MM.1S (cell line): ENCODE measurements around the gene TBC1D8.

Source experiments
- DNase-seq: peaks from one replicate; pipeline ENCODE4 v3.0.0-alpha.2; 2015
- H2AFZ ChIP-seq: fragments of 300-600 bp; sonication (generic); 2 replicates; pipeline ENCODE4 v1.6.0; 2016; ENCODE audit warnings: antibody characterized with exemption, low read length
- H3F3A ChIP-seq: fragments of 300-600 bp; sonication (generic); 2 replicates; pipeline ENCODE4 v1.6.1; 2016; ENCODE audit warnings: mild to moderate bottlenecking, antibody characterized with exemption, low read length, moderate library complexity, mixed read lengths; ENCODE audit not compliant: insufficient read depth
- H3K27ac ChIP-seq: fragments of 300-600 bp; sonication (generic); 2 replicates; pipeline ENCODE4 v1.5.1; 2016; ENCODE audit warnings: mild to moderate bottlenecking, low read length
- H3K27me3 ChIP-seq: fragments of 300-600 bp; sonication (generic); replicated peaks from 2 replicates; pipeline ENCODE4 v1.6.0; 2016; ENCODE audit warnings: low read length; ENCODE audit not compliant: insufficient read depth
- H3K36me3 ChIP-seq: fragments of 300-600 bp; sonication (generic); replicated peaks from 2 replicates; pipeline ENCODE4 v1.6.1; 2016; ENCODE audit warnings: mild to moderate bottlenecking, low read length, mixed read lengths; ENCODE audit not compliant: insufficient read depth
- H3K4me1 ChIP-seq: fragments of 300-600 bp; sonication (generic); 2 replicates; pipeline ENCODE4 v1.6.1; 2016; ENCODE audit warnings: low read length, mixed read lengths
- H3K4me2 ChIP-seq: fragments of 300-600 bp; sonication (generic); 2 replicates; pipeline ENCODE4 v1.6.0; 2016; ENCODE audit warnings: low read depth, low read length
- H3K4me3 ChIP-seq: fragments of 300-600 bp; sonication (generic); 2 replicates; pipeline ENCODE4 v1.5.1; 2016; ENCODE audit warnings: low read length, mixed read lengths
- H3K79me2 ChIP-seq: fragments of 300-600 bp; sonication (generic); 2 replicates; pipeline ENCODE4 v1.6.1; 2016; ENCODE audit warnings: mixed run types, low read length, mixed read lengths
- H3K9ac ChIP-seq: fragments of 300-600 bp; sonication (generic); 2 replicates; pipeline ENCODE4 v1.6.1; 2016; ENCODE audit warnings: low read length, mixed read lengths
- H3K9me2 ChIP-seq: fragments of 300-600 bp; sonication (generic); replicated peaks from 2 replicates; pipeline ENCODE4 v1.6.1; 2016; ENCODE audit warnings: mild to moderate bottlenecking, low read length, mixed read lengths; ENCODE audit not compliant: insufficient read depth
- H3K9me3 ChIP-seq: fragments of 300-600 bp; sonication (generic); replicated peaks from 2 replicates; pipeline ENCODE4 v1.6.1; 2016; ENCODE audit warnings: mild to moderate bottlenecking, low read length, mixed read lengths; ENCODE audit not compliant: insufficient read depth
- H4K20me1 ChIP-seq: fragments of 300-600 bp; sonication (generic); 2 replicates; pipeline ENCODE4 v1.6.1; 2016; ENCODE audit warnings: mild to moderate bottlenecking, low read length, moderate library complexity, mixed read lengths; ENCODE audit not compliant: insufficient read depth
- EZH2 ChIP-seq: fragments of 300-600 bp; sonication (generic); optimal IDR thresholded peaks from 2 replicates; pipeline ENCODE3; 2017; ENCODE audit warnings: low read depth, mild to moderate bottlenecking, antibody characterized with exemption, low read length, mixed read lengths
- EZH2phosphoT487 ChIP-seq: fragments of 300-600 bp; sonication (generic); IDR thresholded peaks from 2 replicates; pipeline ENCODE4 v1.6.1; 2018; ENCODE audit warnings: antibody characterized with exemption, low read length
- TF ChIP-seq, protein P1 (sequence below): fragments of 300-600 bp; sonication (generic); IDR thresholded peaks from 2 replicates; pipeline ENCODE4 v1.5.1; 2016; ENCODE audit warnings: antibody characterized with exemption, low read length, mixed read lengths

The TBC1D8 gene

DNA sequence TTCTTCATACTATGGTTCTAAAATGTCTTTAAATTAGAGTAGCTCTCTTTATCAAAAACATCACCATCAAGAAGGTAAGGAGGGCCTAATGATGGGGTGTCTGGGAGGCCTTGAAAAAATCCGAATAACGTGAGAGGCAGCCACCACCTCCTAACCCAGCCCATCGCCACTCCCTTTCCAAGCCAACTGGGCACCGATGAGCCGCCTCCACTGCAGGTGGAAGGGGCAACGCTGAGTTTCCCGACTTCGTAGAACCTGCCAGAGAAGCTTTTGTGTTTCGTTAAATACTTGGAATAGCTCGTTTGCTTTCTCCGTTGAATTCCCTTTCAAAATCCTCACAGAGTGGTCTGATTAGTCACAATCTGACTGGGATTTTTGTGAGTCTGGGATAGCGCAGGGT is 171.1 kb downstream of the TBC1D8 start:
- no peak overlapping the region for H3K4me2 ChIP-seq
- no peaks in the 10 kb centered on the region for H4K20me1 ChIP-seq
- H3K27me3 ChIP-seq: no peaks in the 10 kb centered on the region
- no peaks in the 10 kb centered on the region for H3F3A ChIP-seq
- H3K4me3 ChIP-seq: no peak overlapping the region
- no peak overlapping the region for H3K9ac ChIP-seq
- H3K36me3 ChIP-seq: no peaks in the 10 kb centered on the region
- H2AFZ ChIP-seq: no peak overlapping the region
- H3K4me1 ChIP-seq: no peaks in the 10 kb centered on the region
- no peaks in the 10 kb centered on the region for H3K9me2 ChIP-seq
- TF ChIP-seq EZH2phosphoT487: no peak
- TF ChIP-seq, protein P1, sequence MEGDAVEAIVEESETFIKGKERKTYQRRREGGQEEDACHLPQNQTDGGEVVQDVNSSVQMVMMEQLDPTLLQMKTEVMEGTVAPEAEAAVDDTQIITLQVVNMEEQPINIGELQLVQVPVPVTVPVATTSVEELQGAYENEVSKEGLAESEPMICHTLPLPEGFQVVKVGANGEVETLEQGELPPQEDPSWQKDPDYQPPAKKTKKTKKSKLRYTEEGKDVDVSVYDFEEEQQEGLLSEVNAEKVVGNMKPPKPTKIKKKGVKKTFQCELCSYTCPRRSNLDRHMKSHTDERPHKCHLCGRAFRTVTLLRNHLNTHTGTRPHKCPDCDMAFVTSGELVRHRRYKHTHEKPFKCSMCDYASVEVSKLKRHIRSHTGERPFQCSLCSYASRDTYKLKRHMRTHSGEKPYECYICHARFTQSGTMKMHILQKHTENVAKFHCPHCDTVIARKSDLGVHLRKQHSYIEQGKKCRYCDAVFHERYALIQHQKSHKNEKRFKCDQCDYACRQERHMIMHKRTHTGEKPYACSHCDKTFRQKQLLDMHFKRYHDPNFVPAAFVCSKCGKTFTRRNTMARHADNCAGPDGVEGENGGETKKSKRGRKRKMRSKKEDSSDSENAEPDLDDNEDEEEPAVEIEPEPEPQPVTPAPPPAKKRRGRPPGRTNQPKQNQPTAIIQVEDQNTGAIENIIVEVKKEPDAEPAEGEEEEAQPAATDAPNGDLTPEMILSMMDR: no peak
- TF ChIP-seq EZH2: no peak
- no peaks in the 10 kb centered on the region for H3K9me3 ChIP-seq
- no peaks in the 10 kb centered on the region for H3K79me2 ChIP-seq
- no peak overlapping the region for H3K27ac ChIP-seq
- no peak for DNase-seq

DNA sequence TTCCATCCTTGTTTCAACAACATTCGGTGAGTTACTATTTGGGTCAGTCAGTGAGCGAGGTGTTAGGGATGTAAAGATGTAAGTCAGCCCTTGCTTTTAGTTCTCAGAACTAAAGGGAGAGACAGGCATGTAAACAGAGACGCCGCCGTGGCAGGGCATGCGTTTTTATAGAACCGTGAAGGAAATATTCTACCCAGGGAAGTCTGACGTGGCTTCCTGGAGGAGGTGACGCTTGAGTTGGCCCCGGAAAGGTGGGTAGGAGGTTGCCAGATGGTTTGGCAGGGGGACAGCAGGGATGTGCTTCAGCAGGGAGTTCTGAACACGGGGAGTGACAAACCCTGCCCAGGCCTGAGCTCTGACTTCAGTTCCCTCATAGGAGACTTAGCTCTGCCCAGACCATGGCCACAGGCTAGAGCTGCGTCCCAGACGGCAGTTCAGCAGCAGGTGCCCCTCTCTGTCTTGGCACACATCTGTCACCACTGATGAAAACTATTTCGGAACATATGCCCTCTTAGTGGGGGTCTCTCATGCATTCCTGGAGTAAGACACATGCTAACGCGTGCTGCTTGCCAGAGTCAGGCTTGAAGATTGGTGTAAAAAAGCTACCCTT is 172.5 kb downstream of the TBC1D8 start:
- no peak for DNase-seq
- H3K4me1 ChIP-seq: no peaks in the 10 kb centered on the region
- H3K9me3 ChIP-seq: no peaks in the 10 kb centered on the region
- H3K9me2 ChIP-seq: no peaks in the 10 kb centered on the region
- no peak overlapping the region for H3K4me2 ChIP-seq
- no peak overlapping the region for H2AFZ ChIP-seq
- no peak overlapping the region for H3K4me3 ChIP-seq
- no peaks in the 10 kb centered on the region for H3K79me2 ChIP-seq
- H3K36me3 ChIP-seq: no peaks in the 10 kb centered on the region
- no peak overlapping the region for H3K9ac ChIP-seq
- H3K27me3 ChIP-seq: no peaks in the 10 kb centered on the region
- no peak for TF ChIP-seq EZH2
- TF ChIP-seq, protein P1: no peak
- no peak for TF ChIP-seq EZH2phosphoT487
- H3K27ac ChIP-seq: no peak overlapping the region
- H3F3A ChIP-seq: no peaks in the 10 kb centered on the region
- no peaks in the 10 kb centered on the region for H4K20me1 ChIP-seq

DNA sequence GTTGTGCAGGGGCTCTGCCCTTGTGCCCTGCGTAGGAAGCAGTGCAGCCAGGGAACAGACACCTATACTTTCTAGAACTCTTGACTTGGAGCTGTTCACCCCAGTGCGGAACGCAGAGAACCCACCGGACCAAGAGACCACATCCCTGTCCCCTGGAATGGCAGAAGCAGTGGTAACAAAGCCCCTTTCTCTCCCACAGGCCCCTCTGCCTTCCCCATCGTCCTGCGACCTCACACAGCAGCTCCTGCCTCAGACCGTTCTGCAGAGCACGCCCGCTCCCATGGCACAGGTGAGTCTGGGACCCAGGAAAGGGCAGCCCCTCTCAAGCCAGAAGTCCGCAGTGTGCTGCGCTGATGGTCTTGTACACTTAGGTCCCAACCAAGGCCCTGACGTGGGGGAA is 173.7 kb downstream of the TBC1D8 start:
- no peak overlapping the region for H3K9ac ChIP-seq
- H3K27ac ChIP-seq: no peak overlapping the region
- no peak overlapping the region for H3K4me3 ChIP-seq
- no peaks in the 10 kb centered on the region for H3K36me3 ChIP-seq
- H3K4me1 ChIP-seq: no peaks in the 10 kb centered on the region
- no peaks in the 10 kb centered on the region for H4K20me1 ChIP-seq
- no peaks in the 10 kb centered on the region for H3K9me3 ChIP-seq
- TF ChIP-seq EZH2phosphoT487 (no peak), EZH2 (no peak)
- TF ChIP-seq, protein P1: no peak
- no peaks in the 10 kb centered on the region for H3K9me2 ChIP-seq
- H2AFZ ChIP-seq: no peak overlapping the region
- no peaks in the 10 kb centered on the region for H3F3A ChIP-seq
- H3K4me2 ChIP-seq: no peak overlapping the region
- DNase-seq: no peak
- no peaks in the 10 kb centered on the region for H3K27me3 ChIP-seq
- H3K79me2 ChIP-seq: no peaks in the 10 kb centered on the region
